MCF 10A (cell line): Measurements from ENCODE around the gene MYL12A. TPM values are rescaled to one million over a fixed set of nuclear protein-coding genes. Genes with fewer than 3 reads are reported as not detected.
A peak's percentile ranks its signal among the peaks of the same experiment; 100 is the strongest.

Experiments
- BruUV-seq: library from RNA; stranded (reverse); fragments of 400-500 nt; replicated peaks from 2 replicates; lab custom pipeline; 2021; lab: Mats Ljungman, UMichigan
- CTCF ChIA-PET: fragments of 300-600 bp; sonication (Branson Sonifier 250); formaldehyde crosslinking; extraction: SDS; loops from one replicate; lab custom pipeline; 2021; ENCODE audit warnings: antibody characterized with exemption, inconsistent platforms; lab: Yijun Ruan, JAX
- POLR2A ChIA-PET: fragments of 300-600, 350-650 bp; sonication (Branson Sonifier 250); formaldehyde crosslinking; extraction: SDS; loops from one replicate; lab custom pipeline; 2020; ENCODE audit warnings: antibody characterized with exemption, inconsistent platforms; lab: Yijun Ruan, JAX
- DNase-seq: peaks from one replicate; pipeline ENCODE4 v3.0.0-alpha.2; 2018; ENCODE audit not compliant: unreplicated experiment
- H3K27ac Mint-ChIP-seq: one replicate; pipeline ENCODE4 v1.8.0; 2022; ENCODE audit warnings: mild to moderate bottlenecking, low read depth, mixed read lengths; ENCODE audit not compliant: unreplicated experiment
- H3K27me3 Mint-ChIP-seq: one replicate; pipeline ENCODE4 v1.8.0; 2022; ENCODE audit warnings: mixed read lengths; ENCODE audit not compliant: insufficient read depth, unreplicated experiment
- H3K36me3 Mint-ChIP-seq: one replicate; pipeline ENCODE4 v1.8.0; 2022; ENCODE audit warnings: mild to moderate bottlenecking, moderate library complexity, mixed read lengths; ENCODE audit not compliant: insufficient read depth, unreplicated experiment
- H3K4me1 Mint-ChIP-seq: one replicate; pipeline ENCODE4 v1.8.0; 2022; ENCODE audit warnings: mixed read lengths; ENCODE audit not compliant: insufficient read depth, unreplicated experiment
- H3K4me3 Mint-ChIP-seq: one replicate; pipeline ENCODE4 v1.8.0; 2022; ENCODE audit warnings: mild to moderate bottlenecking, moderate library complexity, mixed read lengths; ENCODE audit not compliant: unreplicated experiment
- H3K9me3 Mint-ChIP-seq: one replicate; pipeline ENCODE4 v1.8.0; 2022; ENCODE audit warnings: mixed read lengths; ENCODE audit not compliant: unreplicated experiment
- intact Hi-C: fragments of 100-400 bp; cut with micrococcal nuclease; formaldehyde crosslinking; loops from 2 replicates; pipeline ENCODE4 v1.14.1; 2022
- total RNA-seq: library from RNA; stranded (reverse); gene quantifications from 2 replicates; pipeline ENCODE4 v1.2.3, GENCODE V29; 2022
- TF ChIP-seq, protein P1 (sequence below): fragments of 200-600 bp; IDR thresholded peaks from one replicate; pipeline ENCODE4 v1.8.0; 2022; ENCODE audit warnings: antibody characterized with exemption, mild to moderate bottlenecking; ENCODE audit not compliant: unreplicated experiment

MYL12A gene
- total RNA-seq, 1 experiment from 2014 or later, result 332 TPM

DNA sequence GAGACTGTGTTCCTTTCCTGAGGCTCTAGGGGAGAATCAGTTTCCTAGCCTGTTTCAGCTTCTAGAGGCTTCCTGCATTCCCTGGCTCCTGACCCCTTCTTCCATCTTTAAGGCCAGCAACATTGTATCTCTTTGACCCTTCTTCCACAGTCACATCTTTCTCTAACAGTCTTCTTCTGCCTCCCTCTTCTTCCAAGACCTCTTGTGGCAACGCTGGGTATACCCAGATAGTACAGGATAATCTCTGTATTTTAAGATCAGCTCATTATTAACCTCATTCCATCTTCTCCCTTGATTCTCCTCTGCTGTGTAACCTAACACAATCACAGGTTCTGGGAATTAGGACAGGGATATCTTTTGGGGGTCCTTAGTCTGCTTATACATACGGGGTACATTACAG lies 8.9 kb upstream of the MYL12A start:
- BruUV-seq, result no TSS peak
- Mint-ChIP-seq H3K27me3 (no peaks in the 10 kb centered on the region), H3K27ac (no peak overlapping the region), H3K9me3 (no peaks in the 10 kb centered on the region), H3K4me1 (peaks cover 9% of the 10 kb centered on the region), H3K4me3 (no peak overlapping the region), H3K36me3 (peaks cover 7% of the 10 kb centered on the region)
- intact Hi-C loops, result no loop called here
- POLR2A ChIA-PET, result interaction anchor here (1.2 kb wide), 1 partner anchor 9 kb away, joined by 5 read pairs; no protein-coding TSS in a partner anchor
- CTCF ChIA-PET, result interaction anchor here (0.6 kb wide), 2 partner anchors 43 to 160 kb away, joined by 3 to 4 read pairs; no protein-coding TSS in a partner anchor
- DNase-seq, result no peak
- TF ChIP-seq, protein P1, sequence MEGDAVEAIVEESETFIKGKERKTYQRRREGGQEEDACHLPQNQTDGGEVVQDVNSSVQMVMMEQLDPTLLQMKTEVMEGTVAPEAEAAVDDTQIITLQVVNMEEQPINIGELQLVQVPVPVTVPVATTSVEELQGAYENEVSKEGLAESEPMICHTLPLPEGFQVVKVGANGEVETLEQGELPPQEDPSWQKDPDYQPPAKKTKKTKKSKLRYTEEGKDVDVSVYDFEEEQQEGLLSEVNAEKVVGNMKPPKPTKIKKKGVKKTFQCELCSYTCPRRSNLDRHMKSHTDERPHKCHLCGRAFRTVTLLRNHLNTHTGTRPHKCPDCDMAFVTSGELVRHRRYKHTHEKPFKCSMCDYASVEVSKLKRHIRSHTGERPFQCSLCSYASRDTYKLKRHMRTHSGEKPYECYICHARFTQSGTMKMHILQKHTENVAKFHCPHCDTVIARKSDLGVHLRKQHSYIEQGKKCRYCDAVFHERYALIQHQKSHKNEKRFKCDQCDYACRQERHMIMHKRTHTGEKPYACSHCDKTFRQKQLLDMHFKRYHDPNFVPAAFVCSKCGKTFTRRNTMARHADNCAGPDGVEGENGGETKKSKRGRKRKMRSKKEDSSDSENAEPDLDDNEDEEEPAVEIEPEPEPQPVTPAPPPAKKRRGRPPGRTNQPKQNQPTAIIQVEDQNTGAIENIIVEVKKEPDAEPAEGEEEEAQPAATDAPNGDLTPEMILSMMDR, result no peak

DNA sequence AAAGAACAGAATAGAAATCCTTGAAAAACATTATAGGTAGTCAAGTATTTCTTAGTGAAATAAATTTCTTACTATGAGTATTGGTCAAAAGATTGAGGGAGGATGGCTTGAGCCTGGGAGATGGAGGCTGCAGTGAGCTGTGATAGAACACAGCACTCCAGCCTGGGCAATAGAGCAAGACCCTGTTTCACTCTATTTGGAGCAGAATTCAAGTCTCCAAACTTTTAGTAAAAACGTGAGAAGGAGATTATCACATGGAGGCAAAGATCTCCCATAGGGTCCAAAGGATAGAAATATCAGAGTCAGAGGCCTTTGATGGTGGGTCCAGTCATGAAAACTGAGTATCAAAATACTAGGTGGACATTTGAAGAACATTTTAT lies 2.4 kb upstream of the MYL12A start:
- Mint-ChIP-seq H3K4me1 (peaks cover 16% of the 10 kb centered on the region), H3K27ac (peak overlapping the region; percentile 100), H3K36me3 (peaks cover 20% of the 10 kb centered on the region), H3K27me3 (no peaks in the 10 kb centered on the region), H3K4me3 (peak overlapping the region; percentile 86), H3K9me3 (no peaks in the 10 kb centered on the region)
- CTCF ChIA-PET, result interaction anchor here (0.6 to 6.5 kb wide), 25 partner anchors 11 to 346 kb away, joined by 3 to 103 read pairs (median 5); partner anchors contain the start of gene MYOM1
- POLR2A ChIA-PET, result interaction anchor here (0.6 to 9.0 kb wide), 16 partner anchors 10 to 481 kb away, joined by 3 to 168 read pairs (median 6); partner anchors contain the start of gene LPIN2
- no TSS peak for BruUV-seq
- DNase-seq, result no peak
- intact Hi-C loops, result loop anchor here (5.0 kb wide), 2 partner anchors 298 to 478 kb away; no protein-coding TSS in a partner anchor
- TF ChIP-seq, protein P1, result no peak

DNA sequence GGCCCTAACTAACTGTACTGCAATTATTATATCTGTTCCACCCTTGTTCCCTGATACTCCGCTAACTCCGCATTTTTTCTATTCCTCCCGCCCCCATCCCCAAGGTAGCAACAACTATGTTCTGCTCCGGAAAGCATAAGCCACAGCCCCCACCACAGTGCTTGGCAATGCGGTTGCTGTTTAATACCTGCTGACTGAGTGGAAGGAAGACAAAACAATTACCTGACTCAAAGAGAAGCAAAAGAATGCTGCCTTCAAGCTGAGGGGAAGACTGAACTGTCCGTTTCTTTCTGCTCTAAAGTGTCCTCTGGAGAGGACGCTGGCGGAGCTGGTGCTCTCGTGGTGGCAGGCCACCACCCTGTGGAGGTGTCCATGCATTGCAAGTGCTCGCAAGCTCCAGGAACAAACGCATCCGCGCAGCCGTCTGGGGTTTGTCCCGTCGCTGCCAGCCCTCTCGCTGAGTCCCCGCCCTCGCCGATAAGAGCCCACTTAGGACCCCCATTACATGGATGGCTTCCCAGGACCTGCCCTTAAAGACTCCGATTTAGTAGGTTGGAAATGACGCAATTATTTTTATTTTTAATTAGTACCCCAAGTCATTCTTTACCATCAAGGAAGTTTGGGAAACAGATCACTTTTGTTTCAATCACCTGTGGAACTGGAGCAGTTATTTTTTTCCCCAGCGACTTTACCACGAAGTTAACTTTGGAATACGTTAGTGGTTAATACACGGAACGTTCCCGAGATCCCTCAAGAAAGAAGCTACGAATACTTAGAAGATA lies 1.6 kb upstream of the MYL12A start:
- Mint-ChIP-seq H3K4me1 (peaks cover 22% of the 10 kb centered on the region), H3K27ac (peak overlapping the region; percentile 100), H3K36me3 (peaks cover 22% of the 10 kb centered on the region), H3K4me3 (peak overlapping the region; percentile 86), H3K9me3 (no peaks in the 10 kb centered on the region), H3K27me3 (no peaks in the 10 kb centered on the region)
- intact Hi-C loops, result loop anchor here (1.0 to 5.0 kb wide), 7 partner anchors 93 to 479 kb away; partner anchors contain the start of gene LPIN2
- DNase-seq, result peak; percentile 89
- TF ChIP-seq, protein P1, result peak; percentile 97
- ChIA-PET CTCF (interaction anchor here (0.6 to 6.5 kb wide), 41 partner anchors 12 to 434 kb away, joined by 3 to 103 read pairs (median 4); partner anchors contain the start of gene MYOM1), POLR2A (interaction anchor here (0.6 to 9.0 kb wide), 50 partner anchors 11 to 679 kb away, joined by 3 to 250 read pairs (median 6); partner anchors contain the start of genes LPIN2, MYL12B and TGIF1)
- no TSS peak for BruUV-seq
